Right lung (tissue), 5 donors: ENCODE measurements around the gene VRK2. TPM values are rescaled to one million over a fixed set of nuclear protein-coding genes. Genes with fewer than 3 reads are reported as not detected.

Experiments
- polyA plus RNA-seq, 5 donors: library from polyadenylated mRNA; unstranded; fragments of 120-200 nt; gene quantifications; one replicate each; pipeline versions ENCODE4 v1.2.1 to v1.2.3, GENCODE V29; 2013; ENCODE audit warnings: inconsistent platforms in 1 of 5, low replicate concordance in 1 of 5; ENCODE audit not compliant: insufficient read length in 5 of 5, insufficient read depth in 1 of 5

The VRK2 gene
- polyA plus RNA-seq, 5 donors: 20.5 to 28.7 (median 24.3) TPM

Other genes starting within 250 kb of the VRK2 start
- 100 to 1,000 TPM in 3 of 5 donors, 10 to 100 TPM in 2; 81.4 to 115 (median 103) TPM for gene FANCL, start 194.5 kb downstream of the VRK2 start, polyA plus RNA-seq